Subcutaneous adipose tissue (tissue), 4 donors: ENCODE results near the gene ACACB. TPM values are rescaled to one million over a fixed set of nuclear protein-coding genes. Genes with fewer than 3 reads are reported as not detected.

ENCODE experiments used
- CTCF ChIP-seq: fragments of 450-650 bp; IDR thresholded peaks from one replicate; pipeline ENCODE4 v1.5.1; 2016; ENCODE audit warnings: low read depth, mild to moderate bottlenecking, control low read depth, antibody characterized with exemption, moderate library complexity
- total RNA-seq, 4 donors: library from RNA; depleted of rRNA; stranded (reverse); fragments of >200 nt; gene quantifications; one replicate each; pipeline ENCODE4 v1.1.0, GENCODE V29; 2016

ACACB gene
- total RNA-seq, 4 donors from 2014 or later, result 798 to 3,288 (median 1,277) TPM

GRCh38 chr12:109182041-109182839, 65.9 kb downstream of the ACACB start:
- TF ChIP-seq CTCF, result no peak

DNA sequence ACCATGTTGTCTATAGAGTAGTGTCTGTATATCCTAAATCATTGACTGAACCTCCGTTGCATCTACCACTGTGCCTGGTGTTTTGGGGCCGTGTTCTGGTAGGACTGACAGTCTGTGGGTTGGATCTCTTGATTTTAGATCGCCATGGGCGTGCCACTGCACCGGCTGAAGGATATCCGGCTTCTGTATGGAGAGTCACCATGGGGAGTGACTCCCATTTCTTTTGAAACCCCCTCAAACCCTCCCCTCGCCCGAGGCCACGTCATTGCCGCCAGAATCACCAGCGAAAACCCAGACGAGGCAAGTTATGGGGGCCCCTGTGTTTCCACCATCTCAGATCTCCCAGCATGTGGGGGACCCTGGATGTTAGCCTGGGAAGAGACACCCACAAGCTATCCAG, 69.1 kb downstream of the ACACB start:
- TF ChIP-seq CTCF, result no peak

DNA sequence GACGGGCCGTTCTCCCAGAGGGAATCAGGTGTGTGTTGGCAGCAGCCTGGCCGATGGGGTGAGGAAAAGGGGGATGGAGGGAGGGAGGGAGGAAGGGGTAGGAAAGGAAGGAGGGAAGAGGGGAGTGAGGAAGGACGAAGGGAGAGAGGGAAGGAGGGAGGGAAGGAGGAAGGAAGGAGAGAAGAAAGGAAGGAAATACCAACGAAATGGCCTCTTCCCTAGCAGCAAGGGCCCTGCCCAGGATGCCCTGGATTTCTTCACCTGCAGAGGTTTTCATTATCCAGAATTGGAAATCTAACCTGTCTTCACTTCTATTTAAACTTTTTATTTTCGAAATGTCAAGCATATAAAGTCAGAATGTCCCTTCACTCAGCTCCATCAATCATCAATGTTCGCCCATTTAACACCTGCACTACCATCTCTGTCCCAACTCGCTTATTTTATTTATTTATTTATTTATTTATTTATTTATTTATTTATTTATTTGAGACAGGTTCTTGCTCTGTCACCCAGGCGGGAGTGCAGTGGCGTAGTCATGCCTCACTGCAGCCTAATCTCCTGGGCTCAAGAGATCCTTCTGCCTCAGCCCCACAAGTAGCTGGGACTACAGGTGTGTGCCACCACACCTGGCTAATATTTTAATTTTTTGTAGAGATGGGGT, 70.7 kb downstream of the ACACB start:
- no peak for TF ChIP-seq CTCF

DNA sequence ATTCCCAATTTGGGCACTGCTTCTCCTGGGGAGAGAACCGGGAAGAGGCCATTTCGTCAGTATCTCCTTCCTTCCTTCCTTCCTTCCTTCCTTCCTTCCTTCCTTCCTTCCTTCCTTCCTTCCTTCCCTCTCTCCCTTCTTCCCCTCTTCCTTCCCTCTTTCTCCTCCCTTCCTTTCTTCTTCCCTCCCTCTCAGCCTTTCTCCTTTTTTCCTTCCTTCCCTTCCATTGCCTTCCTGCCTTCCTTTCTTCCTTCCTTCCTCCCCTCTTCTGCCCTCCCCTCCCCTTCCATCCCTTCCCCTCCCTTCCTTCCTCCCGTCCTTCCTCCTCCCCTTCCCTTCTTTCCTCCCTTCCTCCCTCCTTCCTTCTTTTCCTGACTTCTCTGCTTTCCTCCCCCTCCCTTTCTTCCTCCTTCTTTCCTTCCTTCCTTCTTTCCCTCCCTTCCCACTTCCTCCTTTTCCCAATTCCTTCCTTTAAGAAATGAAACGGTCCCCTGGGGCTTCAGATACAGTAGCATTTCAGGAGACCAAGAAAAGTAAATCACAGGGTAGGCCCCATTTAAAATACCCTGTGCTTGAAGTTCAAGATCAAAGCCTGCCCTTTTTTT, 71.8 kb downstream of the ACACB start:
- no peak for TF ChIP-seq CTCF

- no peak for TF ChIP-seq CTCF
Measured at GRCh38 chr12:109189291-109189690, 72.9 kb downstream of the ACACB start.

GRCh38 chr12:109191621-109192250, 75.3 kb downstream of the ACACB start:
- no peak for TF ChIP-seq CTCF

GRCh38 chr12:109192358-109192757, 76.0 kb downstream of the ACACB start:
- no peak for TF ChIP-seq CTCF
